Measurements from ENCODE around the gene NANOS2. TPM values are rescaled to one million over a fixed set of nuclear protein-coding genes. Genes with fewer than 3 reads are reported as not detected.
A peak's percentile ranks its signal among the peaks of the same experiment; 100 is the strongest.

The NANOS2 gene
- total RNA-seq, 2 donors from 2014 or later: not detected

DNA sequence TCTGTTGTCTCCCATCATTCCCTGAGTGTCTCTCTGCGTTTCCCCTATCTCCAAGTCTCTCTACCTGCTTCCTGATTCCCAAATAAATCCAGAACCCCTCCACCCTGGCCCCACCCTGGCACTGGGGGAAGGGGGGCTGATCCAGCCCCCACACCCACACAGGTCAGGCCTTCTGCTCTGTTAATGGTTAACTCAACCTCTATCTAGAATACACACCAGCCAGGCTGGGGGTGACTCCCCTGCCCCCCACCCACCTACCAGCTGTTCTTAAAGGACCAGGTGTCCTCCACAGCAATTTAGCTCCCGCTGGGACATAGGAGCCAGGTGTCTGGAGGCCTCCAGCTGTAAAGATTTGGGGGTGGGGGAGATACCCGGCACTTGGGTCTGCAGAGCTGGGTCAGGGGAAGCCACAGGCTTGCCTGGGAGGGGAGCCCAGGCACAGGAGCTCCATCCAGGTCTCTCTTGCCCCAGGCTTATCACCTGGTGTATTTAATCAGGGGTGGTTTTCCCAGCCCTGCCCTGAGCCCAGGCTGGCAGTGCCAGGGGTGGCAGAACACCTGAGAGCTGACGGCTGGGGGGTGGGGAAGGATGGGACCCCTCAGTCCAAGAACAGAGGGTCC, 32.6 kb downstream of the NANOS2 start:
- peak overlapping the region in 1 of 2 donors; percentile 90 for H3K9ac ChIP-seq (ENCODE audit: low read depth in 2 of 2, low read length in 2 of 2)
- DNase-seq: peak; percentile 86
- H3K9me3 ChIP-seq: no peaks in the 10 kb centered on the region
- no peaks in the 10 kb centered on the region for H3K27me3 ChIP-seq
- peaks cover 25% of the 10 kb centered on the region for H3K4me1 ChIP-seq
- peak overlapping the region; percentile 16 for H3K4me3 ChIP-seq
- H3K36me3 ChIP-seq: no peaks in the 10 kb centered on the region
- peak overlapping the region; percentile 75 for H3K27ac ChIP-seq
- intact Hi-C loops (cut with DNase I): loop anchor here (10.0 kb wide), 1 partner anchor 67 kb away; the partner anchor contains the start of gene RSPH6A
- TF ChIP-seq, protein P1, sequence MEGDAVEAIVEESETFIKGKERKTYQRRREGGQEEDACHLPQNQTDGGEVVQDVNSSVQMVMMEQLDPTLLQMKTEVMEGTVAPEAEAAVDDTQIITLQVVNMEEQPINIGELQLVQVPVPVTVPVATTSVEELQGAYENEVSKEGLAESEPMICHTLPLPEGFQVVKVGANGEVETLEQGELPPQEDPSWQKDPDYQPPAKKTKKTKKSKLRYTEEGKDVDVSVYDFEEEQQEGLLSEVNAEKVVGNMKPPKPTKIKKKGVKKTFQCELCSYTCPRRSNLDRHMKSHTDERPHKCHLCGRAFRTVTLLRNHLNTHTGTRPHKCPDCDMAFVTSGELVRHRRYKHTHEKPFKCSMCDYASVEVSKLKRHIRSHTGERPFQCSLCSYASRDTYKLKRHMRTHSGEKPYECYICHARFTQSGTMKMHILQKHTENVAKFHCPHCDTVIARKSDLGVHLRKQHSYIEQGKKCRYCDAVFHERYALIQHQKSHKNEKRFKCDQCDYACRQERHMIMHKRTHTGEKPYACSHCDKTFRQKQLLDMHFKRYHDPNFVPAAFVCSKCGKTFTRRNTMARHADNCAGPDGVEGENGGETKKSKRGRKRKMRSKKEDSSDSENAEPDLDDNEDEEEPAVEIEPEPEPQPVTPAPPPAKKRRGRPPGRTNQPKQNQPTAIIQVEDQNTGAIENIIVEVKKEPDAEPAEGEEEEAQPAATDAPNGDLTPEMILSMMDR (IDR thresholded peaks at IDR 0.05): no peak

DNA sequence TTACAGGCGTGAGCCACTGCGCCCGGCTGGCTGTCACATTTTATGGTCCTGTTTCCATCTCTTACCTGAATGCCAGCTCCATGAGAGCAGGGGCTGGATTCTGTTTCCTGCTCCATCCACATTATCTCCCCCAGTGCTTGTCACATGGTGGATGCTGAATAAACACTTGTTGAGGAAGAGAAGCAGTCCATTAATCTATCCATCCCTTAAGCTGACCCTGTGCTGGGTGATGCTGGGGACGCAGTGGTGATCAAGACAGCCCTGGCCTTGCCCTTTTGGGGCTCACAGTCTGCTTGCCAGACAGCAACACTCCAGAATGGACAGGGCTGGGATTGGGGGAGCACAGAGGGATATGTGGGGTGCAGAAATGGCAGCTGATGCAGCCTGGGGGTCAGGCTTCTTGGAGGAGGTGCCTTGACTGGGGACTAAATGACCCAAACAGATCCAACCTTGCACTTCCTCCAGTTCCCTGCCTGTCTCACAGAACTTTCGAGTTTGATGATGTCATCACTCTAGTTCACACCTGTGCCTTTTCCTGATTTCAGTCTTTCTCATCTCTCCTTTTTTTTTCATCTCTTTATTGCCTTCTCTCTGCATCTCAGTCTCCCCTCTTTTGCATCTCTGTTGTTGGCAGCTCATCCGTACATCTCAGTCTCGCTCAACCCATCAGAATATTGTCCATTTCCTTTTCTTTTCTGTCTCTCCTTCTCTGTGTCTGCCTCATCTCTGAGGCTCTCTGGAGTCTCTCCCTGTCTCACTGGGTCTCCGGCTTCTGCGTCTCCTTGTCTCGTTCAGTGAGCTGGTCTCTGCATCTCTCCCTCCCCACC, 33.3 kb downstream of the NANOS2 start:
- Histone ChIP-seq H3K4me3 (no peak overlapping the region), H3K9me3 (no peaks in the 10 kb centered on the region), H3K9ac (ENCODE audit: low read depth in 2 of 2, low read length in 2 of 2) (peak overlapping the region in 1 of 2 donors; percentile 90), H3K27ac (peak overlapping the region; percentile 75), H3K36me3 (no peaks in the 10 kb centered on the region), H3K27me3 (no peaks in the 10 kb centered on the region), H3K4me1 (peaks cover 30% of the 10 kb centered on the region)
- TF ChIP-seq, protein P1 (IDR thresholded peaks at IDR 0.05): no peak
- intact Hi-C loops (cut with DNase I): loop anchor here (10.0 kb wide), 1 partner anchor 66 kb away; the partner anchor contains the start of gene RSPH6A
- peak; percentile 42 for DNase-seq

DNA sequence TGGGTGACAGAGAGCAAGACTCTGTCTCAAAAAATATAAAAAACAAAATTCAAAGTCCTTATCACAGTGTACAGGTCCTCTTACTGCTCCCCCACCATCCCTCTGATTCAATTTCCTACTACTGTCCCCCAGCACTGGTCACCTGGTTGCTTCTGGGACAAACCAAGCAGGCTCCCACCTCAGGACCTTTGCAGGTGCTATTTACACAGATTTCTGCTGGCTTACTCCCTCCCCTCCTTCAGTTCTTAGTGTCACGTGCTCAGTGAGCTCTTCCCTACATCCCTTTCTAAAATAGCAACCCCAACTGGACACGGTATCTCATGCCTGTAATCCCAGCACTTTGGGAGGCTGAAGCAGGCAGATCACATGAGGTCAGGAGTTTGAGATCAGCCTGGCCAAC, 34.6 kb downstream of the NANOS2 start:
- intact Hi-C loops (cut with DNase I): loop anchor here (10.0 kb wide), 1 partner anchor 65 kb away; the partner anchor contains the start of gene RSPH6A
- Histone ChIP-seq H3K9me3 (no peaks in the 10 kb centered on the region), H3K4me3 (no peak overlapping the region), H3K9ac (ENCODE audit: low read depth in 2 of 2, low read length in 2 of 2) (no peak overlapping the region), H3K27ac (peak overlapping the region; percentile 75), H3K36me3 (no peaks in the 10 kb centered on the region), H3K27me3 (no peaks in the 10 kb centered on the region), H3K4me1 (peaks cover 26% of the 10 kb centered on the region)
- no peak for DNase-seq
- TF ChIP-seq, protein P1 (IDR thresholded peaks at IDR 0.05): no peak

DNA sequence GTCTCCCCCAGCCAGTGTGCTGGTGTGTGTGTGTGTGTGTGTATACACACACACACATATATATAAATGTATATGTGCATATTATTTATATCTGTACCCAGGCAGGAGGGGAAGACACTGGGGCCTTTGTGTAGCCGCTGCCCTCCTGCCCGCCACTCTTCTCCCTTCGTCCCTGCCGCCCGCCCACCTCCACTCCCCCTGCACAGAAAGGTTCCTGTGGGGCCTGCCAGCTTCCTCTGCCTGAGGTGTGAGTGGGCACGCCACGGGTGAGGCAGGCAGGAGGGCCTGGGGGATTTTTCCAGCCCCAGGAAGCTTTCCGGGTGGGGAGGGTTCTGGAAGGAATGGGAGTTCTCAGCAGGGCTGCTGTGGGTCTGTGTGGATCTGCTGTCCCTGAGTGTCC, 35.5 kb downstream of the NANOS2 start:
- H3K4me3 ChIP-seq: no peak overlapping the region
- intact Hi-C loops (cut with DNase I): no loop called here
- TF ChIP-seq, protein P1 (IDR thresholded peaks at IDR 0.05): no peak

DNA sequence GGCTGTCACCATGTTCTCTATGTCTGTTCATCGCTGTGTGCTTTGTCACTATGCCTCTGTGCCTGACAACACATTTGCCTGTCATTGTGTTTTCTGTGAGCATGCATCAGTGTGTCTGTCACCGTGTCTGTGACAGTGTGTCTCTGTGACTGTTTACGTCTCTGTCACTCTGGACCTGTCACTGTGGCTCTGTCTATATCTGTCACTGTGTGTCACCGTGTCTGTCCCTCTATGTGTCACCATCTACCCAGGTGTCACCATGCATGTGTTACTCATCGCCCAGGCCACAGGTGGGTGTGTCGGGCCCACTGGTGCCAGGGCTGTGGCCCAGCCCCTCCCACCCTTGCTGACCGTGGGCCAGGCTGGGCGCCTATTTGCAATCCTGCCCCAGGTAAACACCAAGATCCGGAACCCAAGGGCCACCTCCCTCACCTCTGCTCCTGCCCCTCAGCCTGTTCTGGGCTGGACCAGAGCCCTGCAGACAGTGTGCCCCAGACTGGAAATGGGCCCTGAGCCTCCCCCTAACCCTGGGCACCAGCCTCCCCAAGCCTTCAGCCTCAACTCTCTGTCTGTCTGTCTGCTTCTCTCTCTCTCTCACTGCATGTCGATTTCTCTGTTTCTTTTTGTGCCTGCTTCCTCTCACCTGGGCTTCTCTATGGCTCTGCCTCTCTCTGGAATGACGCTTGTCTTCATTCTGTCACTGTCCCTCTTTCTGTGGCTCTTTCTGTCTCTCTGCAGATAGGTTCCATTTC, 36.4 kb downstream of the NANOS2 start:
- Histone ChIP-seq H3K9ac (ENCODE audit: low read depth in 2 of 2, low read length in 2 of 2) (peak overlapping the region in 1 of 2 donors; percentile 30), H3K9me3 (no peaks in the 10 kb centered on the region)
- intact Hi-C loops (cut with DNase I): no loop called here

More for the DNA sequence above, 35.5 kb downstream of the NANOS2 start:
- Histone ChIP-seq H3K4me1 (peaks cover 17% of the 10 kb centered on the region), H3K9me3 (no peaks in the 10 kb centered on the region), H3K27ac (peak overlapping the region; percentile 15), H3K27me3 (no peaks in the 10 kb centered on the region), H3K9ac (ENCODE audit: low read depth in 2 of 2, low read length in 2 of 2) (peak overlapping the region in 1 of 2 donors; percentile 30), H3K36me3 (no peaks in the 10 kb centered on the region)
- no peak for DNase-seq

More for the DNA sequence above, 36.4 kb downstream of the NANOS2 start:
- no peak overlapping the region for H3K4me3 ChIP-seq
- peaks cover 12% of the 10 kb centered on the region for H3K4me1 ChIP-seq
- TF ChIP-seq, protein P1 (IDR thresholded peaks at IDR 0.05): no peak
- no peaks in the 10 kb centered on the region for H3K36me3 ChIP-seq
- H3K27ac ChIP-seq: peak overlapping the region; percentile 15
- no peaks in the 10 kb centered on the region for H3K27me3 ChIP-seq
- peak; percentile 80 for DNase-seq

All from colonic mucosa (tissue), 4 donors.